Measurements from ENCODE around the gene PAPOLA. TPM values are rescaled to one million over a fixed set of nuclear protein-coding genes. Genes with fewer than 3 reads are reported as not detected.
A peak's percentile ranks its signal among the peaks of the same experiment; 100 is the strongest.

PAPOLA gene
- total RNA-seq, 2 donors from 2014 or later, result 127 to 153 TPM

GRCh38 chr14:96598332-96598928, 96.2 kb downstream of the PAPOLA start:
- intact Hi-C loops (cut with DNase I), result no loop called here
- peak; percentile 67 for DNase-seq (ENCODE audit: low spot score)

- no peak for DNase-seq (ENCODE audit: low spot score)
- intact Hi-C loops (cut with DNase I), result no loop called here
Measured at GRCh38 chr14:96599076-96599475, 96.9 kb downstream of the PAPOLA start.

DNA sequence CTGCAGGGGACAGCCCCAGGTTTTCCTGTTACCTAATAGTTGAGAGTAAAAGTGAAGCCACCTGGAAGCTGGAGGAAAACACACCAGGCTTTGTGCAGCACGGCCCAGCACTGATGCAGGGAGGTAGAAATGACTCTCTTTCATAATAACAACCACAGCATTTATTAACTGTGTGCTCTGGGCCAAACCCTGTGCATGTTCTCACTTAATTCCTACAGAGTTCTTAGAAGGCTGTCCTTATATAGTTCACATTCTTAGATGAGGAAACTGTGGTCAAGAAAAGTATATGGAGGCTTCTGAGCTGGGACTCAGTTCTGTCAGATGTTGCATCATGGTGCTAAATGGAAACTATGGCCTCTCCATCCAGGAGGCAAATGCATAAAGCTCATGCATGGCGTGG, 100.0 kb downstream of the PAPOLA start:
- no peak for DNase-seq (ENCODE audit: low spot score)
- intact Hi-C loops (cut with DNase I), result no loop called here

DNA sequence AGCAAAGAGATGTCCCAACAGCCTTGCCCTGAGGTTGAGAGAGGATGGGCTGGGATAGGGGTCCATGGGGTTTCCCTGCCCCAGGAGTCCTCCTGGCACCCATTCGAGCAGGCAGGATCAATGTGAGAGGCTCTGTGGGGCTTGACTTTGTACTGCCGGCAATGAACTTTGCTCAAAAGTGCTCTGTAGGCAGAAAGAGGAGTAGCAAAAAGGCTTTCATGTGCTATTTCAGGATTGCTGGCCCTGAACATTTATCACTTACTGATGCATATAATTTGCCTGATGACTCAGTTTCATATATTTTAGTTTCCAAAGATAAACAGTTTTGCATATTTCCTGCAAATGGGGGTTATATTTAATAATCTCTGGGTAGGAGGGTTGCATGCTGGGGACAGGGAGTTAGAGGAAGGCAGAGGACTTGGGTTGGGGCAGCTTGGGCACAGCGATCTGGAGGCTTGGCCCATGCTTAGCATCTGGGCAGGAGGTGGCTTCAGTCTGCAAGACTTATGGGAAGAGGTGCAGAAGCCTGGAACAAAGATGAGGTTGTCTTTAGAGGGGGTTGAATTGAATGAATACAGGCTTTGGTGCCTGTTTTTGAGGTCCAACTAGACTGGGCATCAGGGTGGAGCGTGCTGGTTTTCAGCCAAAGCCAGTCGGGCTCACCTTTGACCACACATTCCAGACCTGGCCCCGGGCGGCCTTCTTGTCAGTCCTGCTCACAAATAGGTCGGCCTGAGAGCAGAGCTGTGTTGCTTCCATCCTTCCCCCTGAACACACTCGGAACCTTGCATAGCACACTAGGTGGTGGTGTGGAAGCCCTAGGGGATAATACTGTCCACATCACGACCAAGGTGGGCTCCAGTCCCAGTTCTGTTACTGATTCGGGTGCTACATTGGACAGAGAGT, 101.4 kb downstream of the PAPOLA start:
- DNase-seq (ENCODE audit: low spot score), result no peak
- intact Hi-C loops (cut with DNase I), result loop anchor here in 1 of 2 donors (1.0 kb wide), 1 partner anchor 16 kb away; no protein-coding TSS in a partner anchor

GRCh38 chr14:96614481-96614881, 112.3 kb downstream of the PAPOLA start:
- no peak for DNase-seq (ENCODE audit: low spot score)
- intact Hi-C loops (cut with DNase I), result no loop called here

DNA sequence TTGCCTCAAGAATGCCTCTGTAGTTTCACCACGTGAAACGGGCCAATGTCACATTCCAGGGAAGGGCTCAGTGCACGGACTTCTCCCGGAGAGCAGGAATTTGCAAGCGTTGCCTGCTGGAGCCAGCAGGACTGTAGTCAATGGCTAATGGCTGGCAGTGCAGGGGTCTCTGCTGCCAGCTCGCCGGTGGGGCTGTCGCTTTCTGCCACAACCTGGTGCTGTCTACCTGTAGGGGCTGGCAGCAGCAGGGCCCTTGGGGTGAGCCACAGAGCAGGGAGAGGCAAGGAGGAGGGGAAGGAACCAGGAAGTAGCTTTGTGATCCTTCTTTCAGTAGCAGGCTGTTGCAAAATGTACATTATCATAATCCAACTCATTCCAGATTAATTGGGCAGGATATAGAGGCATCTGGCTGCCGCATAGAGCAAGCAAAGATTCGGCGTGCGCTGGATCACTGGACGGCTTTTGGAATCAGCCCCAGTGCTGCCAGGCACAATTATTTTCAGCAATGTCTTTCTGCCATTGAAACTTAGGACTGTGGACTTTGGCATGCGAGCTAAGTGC, 114.1 kb downstream of the PAPOLA start:
- DNase-seq (ENCODE audit: low spot score), result no peak
- intact Hi-C loops (cut with DNase I), result no loop called here

Other genes with a start within 250 kb of the PAPOLA start
- gene BDKRB1, start 246.2 kb upstream of the PAPOLA start, total RNA-seq, result under 1 TPM; 0.24 to 0.56 TPM
- 10 to 100 TPM; 20.6 to 22.6 TPM for gene ATG2B, start 139.0 kb upstream of the PAPOLA start, total RNA-seq
- gene GSKIP, start 138.9 kb upstream of the PAPOLA start, total RNA-seq, result 10 to 100 TPM; 15.5 to 19.7 TPM
- under 1 TPM; 0.28 to 0.29 TPM for gene AK7, start 110.3 kb upstream of the PAPOLA start, total RNA-seq